Measurements from ENCODE around the gene VTN.

GRCh38 chr17:28344435-28344901 lies 25.6 kb downstream of the VTN start:
- no peak for TF ChIP-seq CTCF (IDR thresholded peaks at IDR 0.05)
- TF ChIP-seq POLR2A (IDR thresholded peaks at IDR 0.05) = no peak

Data from prostate gland (tissue), 2 donors.